Heart right ventricle (tissue), 16 donors: ENCODE measurements around the gene RNASE12. TPM values are rescaled to one million over a fixed set of nuclear protein-coding genes. Genes with fewer than 3 reads are reported as not detected.

Experiments
- ATAC-seq, 8 donors: fragments of 200-7000 bp; cut with Tn5 transposase; one replicate each; pipeline ENCODE4 v1.9.1; 2020; ENCODE audit warnings: mild to moderate bottlenecking in 8 of 8, moderate library complexity in 8 of 8, moderate number of reproducible peaks in 1 of 8
- DNase-seq, 2 donors: peaks; one replicate each; pipeline ENCODE4 v3.0.0-alpha.2; 2020
- H3K27ac ChIP-seq, 10 donors: fragments of 200-600 bp; sonication (generic) in 2 of 10; one replicate each; pipeline versions ENCODE4 v1.5.0 to v1.8.0; 2020 to 2022; ENCODE audit warnings: mild to moderate bottlenecking in 3 of 10
- H3K27me3 ChIP-seq, 7 donors: fragments of 200-600 bp; one replicate each; pipeline ENCODE4 v1.8.0; 2021 to 2022; ENCODE audit warnings: mild to moderate bottlenecking in 2 of 7
- H3K36me3 ChIP-seq, 9 donors: fragments of 200-600 bp; sonication (generic) in 1 of 9; one replicate each; pipeline versions ENCODE4 v1.5.0 to v1.8.0; 2020 to 2022; ENCODE audit warnings: mild to moderate bottlenecking in 2 of 9
- H3K4me1 ChIP-seq, 9 donors: fragments of 200-600 bp; sonication (generic) in 1 of 9; one replicate each; pipeline versions ENCODE4 v1.5.0 to v1.8.0; 2020 to 2022; ENCODE audit warnings: mild to moderate bottlenecking in 4 of 9
- H3K4me3 ChIP-seq, 10 donors: fragments of 200-600 bp; sonication (generic) in 2 of 10; one replicate each; pipeline versions ENCODE4 v1.5.0 to v1.8.0; 2020 to 2022; ENCODE audit warnings: mild to moderate bottlenecking in 7 of 10, moderate library complexity in 2 of 10
- H3K9me3 ChIP-seq, 11 donors: fragments of 200-600 bp in 10 of 11; sonication (generic) in 2 of 11; one replicate each; pipeline versions ENCODE4 v1.5.0 to v1.8.0; 2013 to 2022; ENCODE audit warnings: mild to moderate bottlenecking in 2 of 11, control low read depth in 1 of 11, moderate library complexity in 1 of 11
- CTCF ChIP-seq, 9 donors: fragments of 200-600 bp; sonication (generic) in 2 of 9; IDR thresholded peaks; one replicate each; pipeline versions ENCODE4 v1.5.0 to v1.8.0; 2021 to 2022; ENCODE audit warnings: antibody characterized with exemption in 9 of 9, mild to moderate bottlenecking in 5 of 9, moderate library complexity in 1 of 9
- WGBS, 2 donors: extraction: QIAGEN DNeasy Blood & Tissue Kit; methylation state at CpG; one replicate each; pipeline ENCODE4 v1.1.7; 2013; ENCODE audit warnings: inconsistent platforms in 1 of 2; 5-methylcytosine and 5-hydroxymethylcytosine counted together
- intact Hi-C, 10 donors: fragments of 100-400 bp; cut with DNase I; formaldehyde crosslinking; loops; one replicate each; pipeline versions ENCODE4 v1.11.1 to v1.14.2; 2022
- polyA plus RNA-seq, 2 donors: library from polyadenylated mRNA; stranded (reverse); fragments of 200-250 nt; gene quantifications; one replicate each; pipeline ENCODE4 v1.2.3, GENCODE V29; 2013
- total RNA-seq, 10 donors: library from RNA; stranded (reverse); fragmentation: NEBNext Ultra II Directional in 3 of 10; extraction: Animal tissue kit (Norgen Biotek cat#: 25700) in 3 of 10; gene quantifications; one replicate each; pipeline versions ENCODE4 v1.2.1 to v1.2.4, GENCODE V29; 2021 to 2023
- donor health status: Arrhythmogenic right ventricular cardiomyopathy.
- donor health status: ischemic (EF 13 %, LVEDD 7.1; RV severe dilation, severe dysfunction).
- donor health status: healthy with polysubstance abuse.
- donor health status: DM: no; HTN: yes; CAD: no.
- donor health status: DM: no; HTN: no; CAD: no.
- donor health status: ischemic (EF 25% LVEDD 6.9; RV normal size, moderate dysfunction).
- donor health status: ischemic (EF 25% LVEDD 5.7; RV mildly dilated, moderate dysfunction).
- donor health status: healthy.
- donor health status: DM: yes; HTN: yes; CAD: no.
- donor health status: Ischemic cardiomyopathy.
- donor health status: ischemic (EF 35%, LVEDD 5.7; RV mildly dilated, moderate dysfunction).
- donor health status: nonischemic (EF 11% LVEDD 7.7; RV severe dilation, severe dysfunction).
- donor health status: DM: yes; HTN: yes; CAD: no.
- donor health status: PGD.
- donor health status: ischemic (EF 29% LVEDD 5.4; RV normal size, mild dysfunction).
- donor health status: nonischemic (EF 23%, LVEDD 6.1; RV moderate dilation, normal function).

RNASE12 gene
- total and polyA plus RNA-seq, 12 donors: not detected

- H3K9me3 ChIP-seq: no peaks in the 10 kb centered on the region
- H3K27ac ChIP-seq: peak overlapping the region in 9 of 10 donors; percentile 20 to 82 (median 54)
- H3K4me3 ChIP-seq: peak overlapping the region; percentile 9 to 68 (median 58)
- no peaks in the 10 kb centered on the region for H3K36me3 ChIP-seq
- DNase-seq: peak; percentile 68 to 81
- H3K4me1 ChIP-seq: peaks cover 3 to 52% (median 22%) of the 10 kb centered on the region in 9 donors
- peak; percentile 52 to 80 (median 70) for TF ChIP-seq CTCF (IDR thresholded peaks at IDR 0.05)
- 0 to 1% methylated on average over 34 of the region's 34 CpGs for WGBS, 2 donors
- H3K27me3 ChIP-seq: peaks cover 0 to 5% (median 0%) of the 10 kb centered on the region in 7 donors
- ATAC-seq: peak; percentile 66 to 91 (median 86)
- intact Hi-C loops: loop anchor here (1.0 to 10.0 kb wide), 17 partner anchors 17 to 286 kb away; partner anchors contain the start of genes APEX1 (in 3 of the 10), PARP2 (in 3 of the 10), RNASE4 (in 3 of the 10) and ANG (in 1 of the 10)
Observed at GRCh38 chr14:20613094-20614037, 22.2 kb upstream of the RNASE12 start.

GRCh38 chr14:20612403-20612802 lies 21.2 kb upstream of the RNASE12 start:
- Histone ChIP-seq H3K4me1 (peaks cover 3 to 46% (median 22%) of the 10 kb centered on the region in 9 donors), H3K9me3 (no peaks in the 10 kb centered on the region), H3K36me3 (no peaks in the 10 kb centered on the region), H3K27ac (peak overlapping the region in 1 of 10 donors; percentile 82), H3K27me3 (no peaks in the 10 kb centered on the region), H3K4me3 (no peak overlapping the region)
- ATAC-seq (no peak), DNase-seq (no peak)
- 43 to 45% methylated on average over 5 of the region's 5 CpGs for WGBS, 2 donors
- intact Hi-C loops: loop anchor here (2.0 to 10.0 kb wide), 14 partner anchors 18 to 285 kb away; partner anchors contain the start of genes APEX1 (in 3 of the 10), PARP2 (in 3 of the 10), RNASE4 (in 2 of the 10) and ANG (in 1 of the 10)
- no peak for TF ChIP-seq CTCF (IDR thresholded peaks at IDR 0.05)

GRCh38 chr14:20611277-20611676 lies 20.1 kb upstream of the RNASE12 start:
- H3K4me1 ChIP-seq: peaks cover 3 to 44% (median 22%) of the 10 kb centered on the region in 9 donors
- no peak for TF ChIP-seq CTCF (IDR thresholded peaks at IDR 0.05)
- H3K27me3 ChIP-seq: no peaks in the 10 kb centered on the region
- H3K36me3 ChIP-seq: no peaks in the 10 kb centered on the region
- H3K9me3 ChIP-seq: no peaks in the 10 kb centered on the region
- 59 to 63% methylated on average over 4 of the region's 4 CpGs for WGBS, 2 donors
- DNase-seq: no peak
- H3K27ac ChIP-seq: no peak overlapping the region
- H3K4me3 ChIP-seq: no peak overlapping the region
- intact Hi-C loops: loop anchor here in 9 of 10 donors (5.0 to 10.0 kb wide), 8 partner anchors 71 to 284 kb away; partner anchors contain the start of genes APEX1 (in 3 of the 9), PARP2 (in 3 of the 9), RNASE4 (in 2 of the 9) and ANG (in 1 of the 9)
- no peak for ATAC-seq
